Liver (tissue), 9 donors: ENCODE measurements around the gene NFATC2. TPM values are rescaled to one million over a fixed set of nuclear protein-coding genes. Genes with fewer than 3 reads are reported as not detected.

ENCODE experiments used
- DNase-seq: peaks from one replicate; pipeline ENCODE4 v3.0.0-alpha.2; 2017; ENCODE audit warnings: low spot score
- H3K27ac ChIP-seq, 2 donors: one replicate each; pipeline ENCODE4 v1.7.0; 2013; ENCODE audit warnings: inconsistent platforms in 2 of 2, low read length in 2 of 2, control low read depth in 1 of 2, low read depth in 1 of 2, mild to moderate bottlenecking in 1 of 2
- H3K27me3 ChIP-seq, 4 donors: one replicate each; pipeline versions ENCODE4 v1.6.1 to v1.7.0; 2013; ENCODE audit warnings: low read length in 3 of 4, inconsistent platforms in 1 of 4, mild to moderate bottlenecking in 1 of 4, moderate library complexity in 1 of 4; ENCODE audit not compliant: control insufficient read depth in 4 of 4, insufficient read depth in 4 of 4
- H3K36me3 ChIP-seq, 4 donors: one replicate each; pipeline versions ENCODE4 v1.6.1 to v1.7.0; 2013; ENCODE audit warnings: low read length in 3 of 4, mild to moderate bottlenecking in 3 of 4, low read depth in 1 of 4, moderate library complexity in 1 of 4; ENCODE audit not compliant: control insufficient read depth in 4 of 4, insufficient read depth in 3 of 4
- H3K4me1 ChIP-seq, 4 donors: one replicate each; pipeline versions ENCODE4 v1.6.1 to v1.7.0; 2013; ENCODE audit warnings: low read length in 3 of 4, mild to moderate bottlenecking in 3 of 4, moderate library complexity in 1 of 4; ENCODE audit not compliant: control insufficient read depth in 4 of 4, insufficient read depth in 4 of 4
- H3K4me3 ChIP-seq, 3 donors: one replicate each; pipeline versions ENCODE4 v1.6.1 to v1.7.0; 2013; ENCODE audit warnings: low read length in 3 of 3, control low read depth in 1 of 3, low read depth in 1 of 3, mild to moderate bottlenecking in 1 of 3
- H3K9ac ChIP-seq, 2 donors: one replicate each; pipeline ENCODE4 v1.7.0; 2013; ENCODE audit warnings: low read length in 2 of 2, mild to moderate bottlenecking in 2 of 2, moderate library complexity in 2 of 2, control low read depth in 1 of 2, low read depth in 1 of 2
- H3K9me3 ChIP-seq, 4 donors: one replicate each; pipeline versions ENCODE4 v1.6.1 to v1.7.0; 2013; ENCODE audit warnings: low read length in 3 of 4; ENCODE audit not compliant: control insufficient read depth in 4 of 4
- ATF3 ChIP-seq: IDR thresholded peaks from 2 replicates; pipeline ENCODE4 v1.6.1; 2016; ENCODE audit warnings: antibody characterized with exemption
- CTCF ChIP-seq: fragments of 150-350 bp; IDR thresholded peaks from 2 replicates; pipeline ENCODE4 v1.5.1; 2017; ENCODE audit warnings: improper control_type of control experiment, low read depth, low read length; ENCODE audit not compliant: missing input control
- FOXA2 ChIP-seq: IDR thresholded peaks from 2 replicates; pipeline ENCODE4 v1.6.1; 2016; ENCODE audit warnings: antibody characterized with exemption
- GABPA ChIP-seq, 2 donors: IDR thresholded peaks in 1 of 2; conservative IDR thresholded peaks in 1 of 2; 2 replicates each; pipeline ENCODE4 v1.6.1; 2016; ENCODE audit warnings: antibody characterized with exemption in 2 of 2, mild to moderate bottlenecking in 1 of 2, moderate library complexity in 1 of 2
- HNF4A ChIP-seq, 2 donors: conservative IDR thresholded peaks; 2 replicates each; pipeline ENCODE4 v1.6.1; 2016; ENCODE audit warnings: antibody characterized with exemption in 2 of 2, mild to moderate bottlenecking in 2 of 2
- RAD21 ChIP-seq, 2 donors: IDR thresholded peaks; 2 replicates each; pipeline ENCODE4 v1.6.1; 2016; ENCODE audit warnings: antibody characterized with exemption in 2 of 2, mild to moderate bottlenecking in 2 of 2
- REST ChIP-seq: IDR thresholded peaks from 2 replicates; pipeline ENCODE4 v1.6.1; 2016; ENCODE audit warnings: antibody characterized with exemption, mild to moderate bottlenecking
- RXRA ChIP-seq, 2 donors: IDR thresholded peaks; 2 replicates each; pipeline ENCODE4 v1.6.1; 2017 to 2018; ENCODE audit warnings: antibody characterized with exemption in 2 of 2, mild to moderate bottlenecking in 1 of 2
- SP1 ChIP-seq: IDR thresholded peaks from 2 replicates; pipeline ENCODE4 v1.6.1; 2018; ENCODE audit warnings: antibody characterized with exemption, mild to moderate bottlenecking
- TAF1 ChIP-seq: conservative IDR thresholded peaks from 2 replicates; pipeline ENCODE4 v1.6.1; 2016; ENCODE audit warnings: antibody characterized with exemption, mild to moderate bottlenecking
- YY1 ChIP-seq: IDR thresholded peaks from 2 replicates; pipeline ENCODE4 v1.6.1; 2016; ENCODE audit warnings: antibody characterized with exemption, mild to moderate bottlenecking
- ZBTB33 ChIP-seq: IDR thresholded peaks from 2 replicates; pipeline ENCODE4 v1.6.1; 2016; ENCODE audit warnings: antibody characterized with exemption
- WGBS: extraction: QIAGEN DNeasy Blood & Tissue Kit; methylation state at CpG from one replicate; pipeline ENCODE4 v1.1.7; 2013; 5-methylcytosine and 5-hydroxymethylcytosine counted together
- polyA plus RNA-seq, 2 donors: library from polyadenylated mRNA; stranded (reverse) in 1 of 2; unstranded in 1 of 2; fragments of 200-250 nt in 1 of 2; fragments of >200 nt in 1 of 2; fragmentation: Nextera tagmentation in 1 of 2; extraction: Ambion mirVana in 1 of 2; gene quantifications; one replicate each; pipeline versions ENCODE4 v1.2.1 to v1.2.3, GENCODE V29; 2013 to 2015
- total RNA-seq, 2 donors: library from RNA; depleted of rRNA; stranded (reverse); fragments of >200 nt; gene quantifications; one replicate each; pipeline ENCODE4 v1.2.3, GENCODE V29; 2014
- donor health status: healthy.
- donor health status: healthy.
- donor health status: healthy.
- donor health status: healthy.
- donor health status: healthy.

NFATC2 gene
- total and polyA plus RNA-seq, 4 donors = 1.2 to 6.7 (median 2.6) TPM

- TF ChIP-seq GABPA (IDR thresholded peaks at IDR 0.05 in 1 of 2, conservative IDR thresholded peaks at IDR 0.05 in 1 of 2) (no peak), HNF4A (conservative IDR thresholded peaks at IDR 0.05) (no peak), FOXA2 (no peak), SP1 (no peak), ATF3 (no peak)
These were observed 72.7 kb downstream of the NFATC2 start (continued) for GRCh38 chr20:51469578-51470498.

GRCh38 chr20:51469046-51469445, 73.5 kb downstream of the NFATC2 start:
- TF ChIP-seq HNF4A (conservative IDR thresholded peaks at IDR 0.05) = no peak
- TF ChIP-seq YY1 = no peak
- no peak for TF ChIP-seq FOXA2
- TF ChIP-seq RXRA (IDR thresholded peaks at IDR 0.05) = no peak
- no peak for TF ChIP-seq SP1
- TF ChIP-seq RAD21 (IDR thresholded peaks at IDR 0.05) = no peak
- Histone ChIP-seq H3K27me3 (no peaks in the 10 kb centered on the region), H3K9me3 (no peaks in the 10 kb centered on the region), H3K9ac (no peak overlapping the region), H3K4me1 (no peaks in the 10 kb centered on the region), H3K4me3 (no peak overlapping the region), H3K27ac (no peak overlapping the region), H3K36me3 (peaks cover 4 to 38% (median 14%) of the 10 kb centered on the region in 4 donors)
- 97% methylated on average over 6 of the region's 6 CpGs for WGBS
- no peak for DNase-seq

- Histone ChIP-seq H3K36me3 (peaks cover under 1 to 34% (median 12%) of the 10 kb centered on the region in 4 donors), H3K27ac (no peak overlapping the region), H3K4me3 (no peak overlapping the region), H3K27me3 (no peaks in the 10 kb centered on the region), H3K9me3 (no peaks in the 10 kb centered on the region), H3K9ac (no peak overlapping the region), H3K4me1 (no peaks in the 10 kb centered on the region)
- WGBS = 96% methylated on average over 7 of the region's 7 CpGs
- TF ChIP-seq FOXA2 (no peak), YY1 (no peak), RXRA (IDR thresholded peaks at IDR 0.05) (no peak), GABPA (IDR thresholded peaks at IDR 0.05 in 1 of 2, conservative IDR thresholded peaks at IDR 0.05 in 1 of 2) (no peak), CTCF (no peak), TAF1 (no peak), REST (no peak), ZBTB33 (no peak)
- DNase-seq = no peak
These were observed 73.9 kb downstream of the NFATC2 start for GRCh38 chr20:51468636-51469035.
